HG03039 (cell line): ENCODE measurements around the gene CASTOR2.
"Not testable (repeated sequence)": the region's sequence is repeated elsewhere in the genome, so short reads cannot be mapped to it uniquely, and the experiment has no call there.

ENCODE experiments used
- ATAC-seq: cut with Tn5 transposase; IDR thresholded peaks from one replicate; pipeline ENCODE4 v1.9.1; 2021; ENCODE audit warnings: mild to moderate bottlenecking, moderate library complexity; ENCODE audit not compliant: unreplicated experiment

Gene CASTOR2

GRCh38 chr7:75049817-75050216 lies 85.3 kb downstream of the CASTOR2 start:
- no peak for ATAC-seq

- no peak for ATAC-seq
Observed at GRCh38 chr7:75050501-75050900, 86.0 kb downstream of the CASTOR2 start.

GRCh38 chr7:75054744-75055143 lies 90.2 kb downstream of the CASTOR2 start:
- no peak for ATAC-seq

- ATAC-seq: no peak
Observed at GRCh38 chr7:75055155-75055554, 90.7 kb downstream of the CASTOR2 start.

GRCh38 chr7:75055830-75056772 lies 91.6 kb downstream of the CASTOR2 start:
- ATAC-seq: no peak

GRCh38 chr7:75058406-75058805 lies 93.9 kb downstream of the CASTOR2 start:
- no peak for ATAC-seq

GRCh38 chr7:75064291-75064690 lies 99.8 kb downstream of the CASTOR2 start:
- ATAC-seq: no peak

GRCh38 chr7:75064801-75065200 lies 100.3 kb downstream of the CASTOR2 start:
- no peak for ATAC-seq

- no peak for ATAC-seq
Observed at GRCh38 chr7:75066521-75066920, 102.0 kb downstream of the CASTOR2 start.

- ATAC-seq: no peak
Observed at GRCh38 chr7:75072981-75073283, 108.4 kb downstream of the CASTOR2 start.

- not testable (repeated sequence) for ATAC-seq
Observed at GRCh38 chr7:75074262-75074641, 109.7 kb downstream of the CASTOR2 start.
